ENCODE data around the gene NACC2.
A peak's percentile ranks its signal among the peaks of the same experiment; 100 is the strongest.

Gene NACC2

DNA sequence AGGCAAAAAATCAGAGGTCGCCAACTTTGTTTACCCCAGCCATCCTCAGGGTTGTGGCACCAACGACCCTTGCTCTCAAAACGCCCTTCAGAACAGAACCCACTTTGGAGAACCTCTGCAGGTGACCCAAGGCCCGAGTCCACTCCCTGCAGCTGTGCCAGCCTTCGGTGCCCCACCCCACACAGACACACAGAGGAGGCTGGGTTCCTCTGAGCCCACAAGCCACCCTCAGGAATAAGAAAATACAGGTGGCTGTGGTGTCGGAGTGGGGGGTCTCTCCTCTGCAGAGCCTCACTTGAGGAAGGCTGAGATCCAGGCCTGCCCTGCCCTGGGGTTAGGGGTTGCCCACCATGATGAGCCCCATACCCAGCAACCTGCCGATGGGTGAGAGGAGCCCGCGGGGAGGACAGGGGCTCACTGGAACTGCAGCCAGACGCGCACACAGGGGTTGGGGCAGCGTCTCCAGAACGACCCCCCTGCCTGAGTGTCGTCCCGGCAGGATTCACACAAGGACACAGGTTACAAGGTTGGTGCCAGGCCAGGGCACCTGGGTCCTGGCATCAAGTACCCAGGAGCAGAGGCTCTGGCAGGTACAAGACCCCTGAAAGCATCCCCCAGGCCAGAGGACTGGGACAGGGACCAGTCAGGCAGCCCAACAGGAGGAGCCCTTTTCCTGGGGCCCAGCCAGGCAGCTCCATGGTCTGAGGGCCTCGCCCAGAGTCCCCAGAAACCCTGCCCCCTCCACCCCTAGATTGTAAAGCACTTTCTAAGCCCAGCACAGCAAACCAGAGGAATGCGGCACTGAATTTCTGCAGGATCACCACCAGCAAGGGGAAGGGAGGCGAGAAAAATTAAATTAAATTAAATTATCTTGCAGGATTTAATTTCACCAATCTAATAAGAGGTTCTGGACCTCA lies 40.0 kb downstream of the NACC2 start:
- DNase-seq, result no peak

DNA sequence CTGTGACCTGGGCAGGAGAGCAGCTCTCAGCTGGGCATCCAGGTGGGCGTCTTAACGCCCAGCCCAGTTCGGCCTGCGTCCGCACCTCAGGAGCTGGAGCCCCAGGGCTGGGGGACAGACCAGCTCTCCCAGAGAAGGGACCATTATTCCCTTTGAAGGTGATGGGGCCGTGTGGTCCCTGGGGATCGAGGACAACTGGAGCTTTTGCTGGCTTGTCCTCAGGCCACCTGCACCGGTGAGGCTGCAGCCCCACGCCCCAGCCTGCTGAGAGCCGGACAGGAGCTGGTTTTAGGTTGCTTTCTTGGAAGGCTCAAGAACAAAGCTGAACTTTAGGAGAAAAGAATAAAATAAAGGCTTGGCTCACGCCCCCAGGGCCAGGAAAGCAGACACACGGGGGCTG lies 40.9 kb downstream of the NACC2 start:
- no peak for DNase-seq

DNA sequence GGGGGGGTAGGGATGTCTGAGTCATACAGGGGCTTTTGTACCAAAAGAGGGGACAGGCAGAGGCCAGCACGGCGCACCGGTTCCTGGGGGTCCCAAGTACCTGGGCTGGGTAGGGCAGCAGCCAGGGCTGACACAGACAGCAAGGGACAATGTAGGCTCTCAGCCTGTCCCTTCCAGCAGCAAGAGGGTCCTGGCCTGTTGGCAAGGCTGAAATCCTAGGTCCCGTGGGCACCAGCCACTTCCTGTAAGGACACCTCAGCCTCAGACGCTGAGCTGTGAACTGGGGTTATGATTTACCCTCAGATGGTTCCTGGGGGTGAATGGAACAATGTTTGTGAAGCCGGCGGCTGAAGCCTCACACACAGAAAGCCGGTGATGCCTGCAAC lies 41.3 kb downstream of the NACC2 start:
- DNase-seq, result no peak

DNA sequence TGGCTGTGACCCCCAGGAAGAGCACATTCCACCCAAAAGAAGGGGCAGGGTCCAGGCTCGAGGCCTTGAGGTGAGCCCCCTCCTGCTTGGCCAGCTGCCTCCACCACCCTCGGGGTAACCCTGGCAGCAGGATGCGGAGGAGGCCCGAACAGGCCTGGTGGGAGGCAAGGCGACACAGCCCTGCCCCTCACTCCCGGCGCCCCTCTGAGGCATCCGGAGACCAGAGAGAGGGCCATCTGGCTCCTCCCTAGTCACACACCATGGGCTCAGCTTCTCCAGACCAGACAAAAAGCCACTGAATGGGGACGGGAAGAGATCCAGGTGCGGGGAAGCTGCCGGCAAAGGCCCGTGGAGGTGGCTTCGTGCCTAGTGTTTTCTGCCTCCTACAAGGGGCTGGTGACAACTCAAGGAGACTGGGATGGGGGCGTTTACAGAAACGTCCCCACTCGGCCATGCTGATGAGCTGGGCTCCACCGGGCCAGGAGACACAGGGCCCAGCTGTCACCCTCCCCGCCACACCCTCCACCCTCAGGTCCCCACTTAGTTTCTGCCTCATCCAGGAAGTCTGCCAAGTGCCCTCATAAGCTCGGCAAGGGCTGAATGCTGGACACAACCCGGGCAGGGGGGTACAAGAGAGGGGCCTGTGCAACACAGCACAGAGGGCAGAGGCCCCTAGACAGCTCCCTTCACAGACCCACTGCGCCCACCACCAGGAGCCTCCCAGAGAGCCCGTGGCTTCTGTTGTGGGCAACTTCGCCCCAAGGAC lies 41.9 kb downstream of the NACC2 start:
- no peak for DNase-seq

DNA sequence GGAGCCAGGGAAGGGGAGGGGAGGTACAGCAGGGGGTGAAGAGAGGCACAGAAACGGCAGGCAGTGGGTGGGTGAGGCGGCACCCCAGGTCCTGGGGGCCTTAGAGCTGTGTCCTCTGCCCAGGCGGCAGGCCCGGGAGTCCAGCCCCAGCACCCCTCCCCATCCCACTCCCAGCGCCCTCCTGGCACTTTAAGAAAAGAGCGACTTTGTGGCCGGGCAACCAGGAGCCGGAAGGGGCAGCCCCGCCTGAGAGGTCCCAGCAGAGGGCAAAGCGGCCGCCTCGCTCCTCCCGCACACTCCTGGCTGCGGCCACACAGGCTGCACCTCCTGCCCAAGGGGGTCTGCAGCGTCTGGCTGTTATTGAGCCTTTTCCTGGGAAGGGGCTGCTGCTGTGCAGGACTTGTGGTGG lies 42.6 kb downstream of the NACC2 start:
- no peak for DNase-seq

DNA sequence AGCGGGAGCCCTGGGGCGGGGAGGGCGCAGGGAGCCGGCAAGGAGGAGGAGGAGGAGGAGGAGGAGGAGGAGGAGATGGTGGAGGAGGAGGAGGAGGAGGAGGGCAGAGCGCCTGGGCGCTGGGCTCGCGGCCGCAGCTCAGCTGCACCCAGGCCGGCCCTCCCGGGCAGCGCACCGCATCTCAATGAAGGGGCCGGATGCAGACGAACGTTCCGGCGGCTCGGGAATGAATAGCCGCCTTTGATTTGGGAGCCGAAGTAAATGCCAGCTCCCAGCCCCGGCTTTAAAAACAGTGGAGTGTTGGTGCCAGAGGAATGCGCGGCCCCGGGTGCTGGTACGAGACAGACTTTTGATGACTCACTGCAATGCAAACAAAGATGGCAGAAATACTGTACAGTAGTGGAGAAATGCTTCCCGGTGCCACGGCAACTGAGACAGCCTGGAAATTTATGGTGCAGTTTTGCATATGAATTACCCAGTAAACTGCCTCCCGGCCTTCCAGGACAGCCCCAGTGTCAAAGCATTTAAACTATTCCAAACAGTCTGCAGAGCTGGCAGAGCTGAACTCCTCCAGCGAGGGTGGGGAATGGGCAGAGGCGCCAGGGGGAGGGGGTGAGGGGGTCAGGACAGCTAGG lies 43.1 kb downstream of the NACC2 start:
- DNase-seq, result peak; percentile 66

DNA sequence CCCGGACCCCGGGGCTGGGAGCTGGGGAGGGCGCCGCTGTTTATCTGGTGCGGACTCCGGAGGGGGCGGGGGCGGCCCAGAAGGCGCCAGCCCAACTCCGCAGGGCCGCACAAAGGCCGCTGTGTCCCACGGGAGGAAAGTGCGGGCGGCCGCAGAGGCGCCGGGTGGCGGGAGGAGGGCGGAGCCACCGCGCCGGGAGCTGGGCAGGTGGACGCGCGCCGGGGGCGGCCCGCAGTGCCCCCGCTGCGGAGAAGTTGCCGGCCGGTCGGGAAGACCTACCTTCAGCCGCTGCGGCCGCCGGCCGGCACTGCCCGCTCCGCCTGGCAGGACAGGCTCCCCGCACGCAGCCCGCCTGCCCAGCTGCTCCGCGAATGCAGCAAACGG lies 43.6 kb downstream of the NACC2 start:
- DNase-seq, result peak; percentile 42

DNA sequence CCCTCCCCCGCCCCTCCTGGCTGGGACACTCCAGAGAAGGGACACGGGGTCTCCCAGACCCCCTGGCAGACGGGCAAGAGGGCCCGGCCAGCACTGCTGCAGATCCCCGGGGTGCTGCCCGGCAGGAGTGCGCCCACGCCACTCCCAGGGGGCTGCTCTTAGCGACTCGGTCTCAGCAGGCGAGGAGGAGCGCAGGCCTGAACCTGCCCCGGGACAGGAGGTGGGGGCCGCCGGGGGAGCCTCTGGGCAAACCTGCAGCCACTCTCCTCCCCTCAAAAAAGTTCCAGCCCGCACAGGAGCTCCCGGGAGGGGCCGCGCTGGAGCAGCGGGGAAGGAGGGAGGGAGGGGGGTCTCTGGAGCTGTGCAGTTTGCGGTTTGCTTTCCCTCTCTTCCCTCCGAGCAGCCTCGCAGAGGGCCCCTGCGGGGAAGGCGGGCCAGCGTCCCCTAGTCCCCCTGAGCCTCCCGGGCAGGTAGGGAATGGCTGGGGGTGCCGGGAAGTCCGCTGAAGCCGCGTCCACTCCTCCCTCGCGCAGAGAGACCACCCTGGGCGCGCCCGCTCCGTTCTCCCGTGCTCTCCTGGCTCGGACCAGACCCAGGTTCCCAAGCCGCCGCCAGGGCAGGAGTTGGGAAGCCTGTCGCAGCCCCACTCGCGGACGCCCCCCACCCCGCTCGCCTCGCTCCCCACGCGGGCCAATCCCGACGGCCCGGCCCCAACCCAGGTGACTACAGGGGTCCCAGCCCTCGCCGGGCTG lies 44.2 kb downstream of the NACC2 start:
- no peak for DNase-seq

DNA sequence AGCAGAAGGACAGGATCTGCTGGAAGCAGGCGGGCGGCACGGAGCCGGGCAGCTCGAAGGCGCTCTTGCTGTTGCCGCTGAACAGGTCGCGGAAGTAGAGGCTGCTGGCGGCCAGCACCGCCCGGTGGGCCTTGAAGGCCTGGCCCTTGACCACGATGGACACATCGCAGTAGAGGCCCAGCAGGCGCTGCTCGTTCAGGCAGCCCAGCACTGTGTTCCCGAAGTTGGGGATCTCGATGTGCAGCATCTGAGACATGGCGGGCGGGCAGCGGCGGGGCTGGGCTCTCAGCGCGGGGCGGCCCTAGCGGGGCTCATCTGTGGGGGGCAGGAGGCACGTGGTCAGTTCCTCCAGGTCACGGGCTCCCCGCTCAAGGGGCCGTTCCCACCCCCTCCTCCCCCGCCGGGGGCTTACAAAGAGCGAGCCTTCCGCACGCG lies 44.8 kb downstream of the NACC2 start:
- DNase-seq, result no peak

DNA sequence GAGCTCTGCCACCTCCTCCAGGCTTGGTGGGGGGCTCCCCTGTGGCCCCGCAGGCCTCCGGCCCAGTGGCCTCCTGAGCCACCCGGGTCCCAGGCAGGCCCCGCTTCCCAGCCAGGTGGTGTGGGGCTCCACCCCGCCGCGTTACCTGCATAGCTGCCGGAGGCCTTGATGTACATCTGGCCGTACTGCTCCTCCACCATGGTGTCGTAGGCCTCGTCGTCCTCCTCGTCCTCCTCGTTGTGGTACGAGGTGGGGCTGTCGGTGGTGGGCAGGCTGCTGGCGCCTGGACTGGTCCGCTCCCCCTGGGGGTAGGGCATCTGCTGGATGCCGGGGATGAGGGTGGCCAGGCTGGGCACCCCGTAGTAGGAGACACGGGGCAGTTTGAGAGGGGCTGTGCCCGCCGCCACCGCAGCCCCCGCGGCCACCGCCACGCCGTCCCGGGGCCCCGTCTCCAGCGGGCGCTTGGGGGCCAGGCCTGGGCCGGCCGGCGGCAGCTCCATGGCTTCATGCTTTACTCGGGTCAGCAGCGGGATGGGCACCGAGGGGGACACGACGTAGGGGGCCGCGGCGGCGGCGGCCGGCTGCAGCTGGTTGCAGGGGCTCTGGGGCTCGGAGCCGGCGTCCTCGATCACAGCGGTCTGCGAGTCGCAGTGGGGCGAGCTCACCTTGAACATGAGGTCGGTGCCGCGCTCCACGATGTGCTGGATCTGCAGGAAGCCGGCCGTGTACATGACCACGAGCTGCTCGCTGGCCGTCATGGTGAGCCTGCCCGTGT lies 45.4 kb downstream of the NACC2 start:
- DNase-seq, result no peak

DNA sequence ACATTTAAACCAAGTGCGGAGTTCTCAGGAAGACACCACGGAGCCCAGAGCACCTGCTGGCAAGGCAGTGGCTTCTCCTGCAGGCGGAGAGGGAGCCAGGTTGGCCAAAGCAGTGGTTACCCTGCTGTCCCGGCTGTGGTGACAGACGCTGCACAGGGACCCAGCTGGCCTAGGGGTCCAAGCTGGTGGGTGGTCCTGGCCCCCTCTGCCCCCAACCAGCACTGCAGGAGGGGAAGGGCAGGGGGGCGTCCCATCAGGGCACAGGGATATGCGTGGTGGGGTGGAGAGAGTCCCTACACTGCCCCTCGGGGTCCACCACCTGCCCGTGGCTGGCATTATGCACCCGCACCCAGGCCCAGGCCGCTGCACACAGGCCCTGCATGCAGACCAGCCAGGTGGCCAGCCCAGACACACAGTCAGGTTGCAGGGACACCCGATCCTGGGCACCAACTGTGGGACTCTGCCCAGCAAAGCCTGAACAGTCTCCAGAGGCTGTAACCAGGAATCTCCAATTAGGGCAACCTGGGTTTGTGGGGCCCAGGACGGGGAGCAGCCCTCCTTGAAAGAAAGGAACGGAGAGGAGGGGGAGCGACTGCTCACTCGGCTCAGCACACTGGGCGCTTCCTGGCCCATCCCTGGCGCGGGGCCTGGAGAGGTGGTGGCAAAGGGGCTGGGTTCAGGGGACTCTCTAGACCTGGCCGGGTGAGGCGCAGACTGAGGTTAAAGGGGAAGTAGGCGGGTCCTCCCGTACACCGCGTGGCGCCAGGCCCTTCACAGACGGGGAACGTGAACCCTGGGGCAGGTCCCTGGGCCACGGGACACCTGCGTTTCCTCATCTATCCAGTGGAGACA lies 46.3 kb downstream of the NACC2 start:
- no peak for DNase-seq

DNA sequence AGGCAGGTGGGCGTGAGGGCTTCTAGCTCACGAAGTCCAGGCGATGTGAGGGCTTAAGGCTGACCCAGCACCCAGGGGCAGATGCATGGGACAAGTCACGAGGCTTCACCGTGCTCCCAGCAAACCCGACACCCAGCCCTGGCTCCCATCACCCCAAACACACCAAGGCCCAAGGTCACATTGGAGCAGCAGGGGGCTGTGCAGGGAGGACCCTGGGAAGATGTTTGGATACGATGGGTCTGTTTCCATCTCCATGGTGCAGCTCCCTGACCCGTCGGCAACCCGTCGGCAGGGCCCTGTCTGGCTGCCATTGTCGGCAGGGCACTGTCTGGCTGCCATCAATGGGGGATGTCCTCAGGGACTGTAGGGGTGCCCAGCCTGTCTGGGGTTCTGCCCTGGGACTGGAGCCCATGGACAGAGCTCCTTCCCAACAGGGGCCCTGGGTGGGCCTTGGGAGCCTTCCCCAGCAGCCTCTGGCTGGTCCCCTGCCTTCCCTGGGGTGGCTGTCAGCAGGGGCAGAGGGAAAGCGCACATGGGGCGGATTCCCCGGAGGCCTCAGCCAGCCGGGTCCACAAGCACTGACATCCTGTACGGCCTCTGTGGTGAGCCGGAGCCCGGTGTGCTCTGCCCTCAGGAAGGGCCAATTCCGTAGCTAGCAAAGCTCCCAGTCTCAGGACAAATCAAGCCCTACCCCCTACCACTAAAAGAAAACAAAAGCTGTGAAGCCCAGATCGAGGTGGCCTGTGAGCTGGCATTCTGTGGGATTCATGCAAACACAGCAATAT lies 47.1 kb downstream of the NACC2 start:
- no peak for DNase-seq

DNA sequence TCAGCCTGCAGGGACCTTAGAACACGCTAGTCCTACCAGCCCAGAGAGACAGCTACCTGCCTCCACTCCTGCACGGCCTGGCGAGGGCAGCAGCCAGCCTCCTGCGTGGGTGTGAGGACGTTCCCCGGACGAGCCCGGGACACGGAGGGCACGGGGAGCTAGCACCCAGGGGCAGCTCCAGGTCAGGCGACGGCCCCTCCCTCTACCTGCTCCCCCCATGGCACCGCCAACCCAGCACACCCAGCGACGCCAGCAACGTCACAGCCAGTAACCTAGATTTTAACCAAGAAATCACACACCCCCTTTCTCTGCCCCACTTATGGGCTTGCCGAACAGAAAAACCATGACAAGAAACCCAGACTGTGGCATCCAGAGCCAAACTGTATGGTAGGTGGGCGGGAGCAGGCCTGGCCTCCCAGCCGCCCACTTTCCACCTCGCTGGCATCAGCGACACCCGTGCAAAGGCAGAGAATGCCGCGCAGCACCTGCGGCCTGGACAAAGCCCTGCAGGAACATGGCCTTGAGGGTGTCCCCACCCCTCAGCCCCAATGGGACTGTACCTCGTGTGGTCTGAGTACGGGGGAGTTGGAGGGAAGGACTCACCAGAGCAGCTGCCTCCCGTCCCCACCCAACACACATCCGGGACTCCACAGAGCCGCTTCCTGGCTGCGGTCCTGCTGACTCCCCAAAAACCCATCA lies 47.9 kb downstream of the NACC2 start:
- no peak for DNase-seq

DNA sequence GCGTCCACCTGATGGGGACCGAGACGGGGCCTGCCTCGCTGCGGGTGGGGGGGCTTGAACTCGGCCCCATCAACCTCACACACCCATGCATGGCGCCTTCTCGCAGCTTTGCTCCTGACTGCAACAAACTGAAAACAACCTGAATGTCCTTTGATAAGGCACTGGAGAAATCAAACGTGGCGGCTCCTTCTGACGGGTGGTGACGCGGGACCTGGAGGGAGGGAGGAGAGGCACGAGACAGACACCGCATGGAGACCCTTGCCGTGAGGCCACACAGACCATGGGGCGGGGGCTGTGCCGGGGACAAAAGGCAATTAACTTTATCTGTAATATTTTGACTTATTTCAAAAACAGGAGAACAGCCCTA lies 48.6 kb downstream of the NACC2 start:
- no peak for DNase-seq

DNA sequence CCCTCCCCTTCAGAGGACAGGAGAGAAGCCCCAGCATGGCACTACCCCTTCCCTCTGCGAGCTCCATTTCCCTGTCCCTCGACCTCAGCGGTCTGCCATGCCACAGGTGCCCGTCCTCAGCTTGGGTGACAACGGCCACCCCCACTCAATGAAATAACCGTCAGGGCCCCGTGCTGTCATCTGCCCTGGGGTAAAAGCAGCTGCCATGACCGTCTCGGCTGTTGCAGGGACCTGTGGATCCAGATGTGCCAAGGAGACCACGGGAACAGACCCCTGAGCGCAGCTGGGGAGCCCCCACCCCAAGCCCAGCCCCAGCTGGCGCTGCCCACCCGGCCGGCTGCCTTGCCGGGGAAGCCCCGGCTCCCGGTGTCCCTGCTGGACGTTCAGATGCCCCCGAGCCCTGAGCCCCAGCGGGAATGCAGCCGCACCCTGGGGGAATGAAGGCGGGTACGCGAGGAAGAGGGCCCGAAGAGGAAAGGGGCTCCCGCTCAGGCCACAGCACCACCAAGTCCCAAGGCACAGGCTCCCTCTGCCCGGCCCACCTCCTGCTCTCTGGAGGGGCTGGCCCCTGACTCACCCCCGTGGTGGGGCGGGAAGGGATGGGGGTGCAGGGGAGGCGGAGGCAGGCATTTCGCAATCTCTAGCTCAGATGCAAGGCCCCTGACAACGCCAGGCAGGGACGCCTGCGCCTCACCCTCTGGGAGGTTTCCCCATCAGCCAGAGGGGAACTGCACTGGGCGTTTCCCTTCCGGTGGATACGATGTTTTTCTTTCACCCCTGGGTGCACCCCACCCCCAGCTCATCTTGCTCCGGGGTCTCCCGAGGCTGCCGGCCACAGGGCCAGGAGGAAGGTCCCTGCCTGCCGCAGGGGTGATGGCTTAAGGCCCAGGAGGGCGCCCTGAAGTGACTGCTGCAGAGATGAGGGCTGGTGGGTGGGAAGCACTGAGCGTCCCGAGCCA lies 49.2 kb downstream of the NACC2 start:
- DNase-seq, result no peak

DNA sequence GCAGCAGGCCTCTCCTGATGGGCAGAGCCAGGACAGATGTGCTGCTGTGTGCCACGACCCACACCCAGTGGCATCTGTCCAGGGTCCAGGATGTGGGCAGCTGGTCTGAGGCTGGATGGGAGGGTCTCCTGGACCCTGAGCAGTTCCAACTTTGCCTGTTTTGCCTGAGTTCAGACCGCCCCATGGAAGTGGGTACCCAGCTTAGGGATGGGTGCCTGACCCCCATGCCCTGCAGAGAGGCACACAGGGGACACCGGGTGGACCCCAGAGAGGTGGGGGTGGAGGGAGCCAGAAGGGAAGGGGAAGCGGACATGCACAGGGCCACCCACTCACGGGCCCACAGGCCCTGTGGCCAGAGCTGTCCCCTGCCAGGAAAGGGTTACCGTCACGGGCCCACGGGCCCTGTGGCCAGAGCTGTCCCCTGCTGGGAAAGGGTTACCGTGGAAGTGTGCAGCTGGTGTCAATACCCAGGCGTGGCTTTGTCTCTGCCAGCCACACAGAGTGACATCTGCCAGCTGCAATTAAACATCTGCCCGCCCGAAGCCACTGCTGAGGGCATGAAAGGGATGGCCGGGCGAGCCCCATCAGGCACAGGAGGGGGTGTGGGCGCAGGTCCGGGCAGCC lies 50.0 kb downstream of the NACC2 start:
- DNase-seq, result no peak

DNA sequence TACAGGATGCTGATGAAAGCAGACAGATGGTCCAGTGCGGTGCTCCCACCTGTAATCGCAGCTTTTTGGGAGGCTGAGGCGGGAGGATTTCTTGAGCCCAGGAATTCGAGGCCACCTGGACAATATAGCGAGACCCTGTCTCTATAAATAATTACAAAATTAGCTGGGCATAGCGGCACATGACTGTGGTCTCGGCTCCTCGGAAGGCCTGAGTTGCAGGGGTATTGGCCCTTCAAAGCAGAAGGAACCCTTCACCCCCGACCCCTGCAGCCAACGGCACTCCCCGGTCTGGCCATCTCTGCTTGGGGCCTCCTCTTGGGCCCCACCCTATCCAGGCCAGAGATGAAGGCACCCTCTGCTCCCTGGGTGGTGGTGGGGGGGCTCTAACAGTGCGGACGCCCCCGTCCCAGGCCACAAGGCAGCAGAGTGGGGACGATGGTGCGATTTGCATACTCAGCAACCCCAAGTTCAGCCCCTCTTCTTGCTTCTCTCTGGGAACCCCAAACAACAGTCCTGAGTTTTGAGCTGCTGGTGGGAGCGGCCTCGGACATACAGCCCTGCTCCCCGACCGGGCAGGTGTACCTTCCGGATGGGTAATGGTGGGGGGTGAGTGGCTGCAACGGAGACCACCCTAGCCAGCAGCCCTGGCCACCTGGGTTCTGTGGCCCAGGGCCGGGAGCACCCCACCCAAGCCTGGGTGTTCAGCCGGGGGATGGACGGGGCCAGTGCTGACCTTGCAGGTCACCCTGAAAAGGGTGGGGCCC lies 50.7 kb downstream of the NACC2 start:
- DNase-seq, result no peak

All from RPMI8226 (cell line).